ENCODE measurements around the gene GPR137C. TPM values are rescaled to one million over a fixed set of nuclear protein-coding genes. Genes with fewer than 3 reads are reported as not detected.

The GPR137C gene
- total and polyA plus RNA-seq, 2 of the 8 experiments (the other 6 are each of a cell fraction or from before 2014, with no cell fraction given), result 2.7 to 4.3 TPM

GRCh38 chr14:52553002-52553670 lies 500 bp downstream of the GPR137C start:
- Histone ChIP-seq H2BK120ac (replicated peaks; ENCODE audit: low read depth, low read length) (no peak overlapping the region), H3K9ac (replicated peaks in 1 of 4; ENCODE audit: extremely low read depth in 1 of 4, low read depth in 3 of 4, low read length in 3 of 4) (peak overlapping the region; percentile 31 to 80 (median 78); a peak in 5 of 7 replicates), H2BK15ac (ENCODE audit: low read length) (no peak overlapping the region), H3K23ac (ENCODE audit: insufficient read length) (no peak overlapping the region), H2BK5ac (ENCODE audit: low read depth, low read length) (0 out of 2 replicates have a peak overlapping the region, but pooled peaks have one; percentile 40), H3K23me2 (ENCODE audit: low read depth, low read length) (peaks cover 17% of the 10 kb centered on the region; the same call in 1 of the 2 replicates), H3K9me3 (ENCODE audit: insufficient read depth in 2 of 2, low read depth in 1 of 2, low read length in 1 of 2) (no peaks in the 10 kb centered on the region), H4K8ac (ENCODE audit: extremely low read depth, insufficient read depth, low read length) (peak overlapping the region; percentile 84; the same call in 1 of the 2 replicates), H3K79me2 (ENCODE audit: control insufficient read depth in 1 of 2, insufficient read depth in 2 of 2, low read length in 2 of 2) (peaks cover 0 to 29% of the 10 kb centered on the region in 2 experiments; a peak in 2 of 4 replicates), H2AFZ (ENCODE audit: low read length) (peak overlapping the region; percentile 91; the same call in 1 of the 2 replicates), H3K79me1 (ENCODE audit: low read depth, low read length) (peaks cover 2% of the 10 kb centered on the region), H2BK20ac (ENCODE audit: low read length) (no peak overlapping the region), H4K5ac (ENCODE audit: insufficient read length, low read depth, low read length) (no peak overlapping the region), H3K27ac (ENCODE audit: low read depth, low read length) (no peak overlapping the region), H3K14ac (ENCODE audit: insufficient read length) (no peak overlapping the region), H3K36me3 (ENCODE audit: control insufficient read depth in 2 of 4, insufficient read depth in 4 of 4, low read length in 3 of 4) (no peaks in the 10 kb centered on the region), H2AK5ac (ENCODE audit: low read depth, low read length) (no peak overlapping the region), H3K4me1 (replicated peaks in 1 of 4; ENCODE audit: control insufficient read depth in 3 of 4, insufficient read depth in 4 of 4, low read length in 3 of 4) (peaks cover 0 to 3% (median 2%) of the 10 kb centered on the region in 4 experiments; a peak in 4 of 7 replicates), H3K4me3 (ENCODE audit: extremely low read depth in 1 of 4, insufficient read depth in 2 of 4, low read depth in 3 of 4, low read length in 4 of 4) (peak overlapping the region; percentile 79 to 83 (median 81)), H3K4me2 (ENCODE audit: insufficient read depth in 1 of 2, low read depth in 2 of 2, low read length in 2 of 2) (peak overlapping the region; percentile 95 to 100), H4K20me1 (replicated peaks in 1 of 2; ENCODE audit: control insufficient read depth in 1 of 2, insufficient read depth in 2 of 2, low read length in 2 of 2) (peaks cover 0 to 3% of the 10 kb centered on the region in 2 experiments), H2BK12ac (ENCODE audit: low read depth, low read length) (peak overlapping the region; percentile 41; the same call in 1 of the 2 replicates), H3K4ac (replicated peaks; ENCODE audit: insufficient read length, low read depth, low read length) (no peak overlapping the region), H3K18ac (ENCODE audit: extremely low read depth, low read length) (peak overlapping the region; percentile 65; the same call in 1 of the 2 replicates), H4K91ac (replicated peaks; ENCODE audit: insufficient read length, low read length) (no peak overlapping the region), H3K56ac (replicated peaks; ENCODE audit: insufficient read length, low read depth, low read length) (peak overlapping the region; percentile 19), H3K27me3 (replicated peaks in 1 of 4; ENCODE audit: control insufficient read depth in 3 of 4, extremely low read depth in 1 of 4, insufficient read depth in 3 of 4, low read length in 3 of 4) (no peaks in the 10 kb centered on the region; a peak in 1 of 7 replicates)
- POLR2A ChIA-PET (ENCODE audit: partially characterized antibody), result interaction anchor here (1.0 to 2.3 kb wide), 6 partner anchors 9 to 154 kb away, joined by 3 to 8 read pairs (median 4); partner anchors contain the start of gene PSMC6
- FAIRE-seq, result no peak
- DNase-seq (ENCODE audit: low read depth in 1 of 2, low spot score in 2 of 2), result peak in 1 of 2 experiments; percentile 69
- CTCF ChIA-PET (ENCODE audit: partially characterized antibody), result interaction anchor here (1.3 kb wide), 1 partner anchor 9 kb away, joined by 6 read pairs; no protein-coding TSS in a partner anchor
- 1% methylated on average over 21 of the region's 69 CpGs; no CpG with 5 or more reads in 1 of the 2 experiments for WGBS, 2 experiments (ENCODE audit: extremely low coverage in 1 of 2, insufficient coverage in 1 of 2, insufficient read length in 1 of 2, insufficient replicate concordance in 2 of 2, low coverage in 1 of 2, low lambda C conversion rate in 2 of 2, missing lambda C conversion rate in 1 of 2)
- TF ChIP-seq POLR2A (IDR thresholded peaks at IDR 0.05; ENCODE audit: control extremely low read depth in 1 of 2, low read depth in 2 of 2, low read length in 2 of 2) (peak in 1 of 2 experiments; percentile 38; a peak in 1 of 3 replicates), CHD2 (IDR thresholded peaks at IDR 0.05; ENCODE audit: low read length) (no peak), RBBP5 (IDR thresholded peaks at IDR 0.05; ENCODE audit: borderline replicate concordance, low read depth, low read length) (0 out of 2 replicates have a peak, but pooled peaks have one; percentile 36), ASH2L (IDR thresholded peaks at IDR 0.05; ENCODE audit: low read length) (peak; percentile 70), TAF7 (optimal IDR thresholded peaks at IDR 0.05; ENCODE audit: borderline replicate concordance, low read depth, low read length) (peak; percentile 5), MAX (IDR thresholded peaks at IDR 0.05) (peak; percentile 40; the same call in 1 of the 2 replicates), TAF1 (IDR thresholded peaks at IDR 0.05; ENCODE audit: low read depth, low read length) (0 out of 2 replicates have a peak, but pooled peaks have one; percentile 57), KDM4A (IDR thresholded peaks at IDR 0.05; ENCODE audit: low read depth, low read length, severe bottlenecking) (peak; percentile 79), TEAD4 (IDR thresholded peaks at IDR 0.05; ENCODE audit: low read depth, low read length) (no peak), PHF8 (conservative IDR thresholded peaks at IDR 0.05; ENCODE audit: low read depth, low read length) (peak; percentile 56)
